Small intestine (tissue), 7 donors: Measurements from ENCODE around the gene CACNA2D3. TPM values are rescaled to one million over a fixed set of nuclear protein-coding genes. Genes with fewer than 3 reads are reported as not detected.

ENCODE experiments used
- DNase-seq, 2 donors: peaks; one replicate each; pipeline versions ENCODE4 v3.0.0 to v3.0.0-alpha.2; 2013
- FAIRE-seq: peaks from 2 replicates; lab custom pipeline; 2012; peaks lifted over from hg19 to GRCh38; lab: Jason Lieb, UNC
- H3K27ac ChIP-seq, 3 donors: one replicate each; pipeline ENCODE4 v1.5.1; 2013; ENCODE audit warnings: low read length in 2 of 3, mild to moderate bottlenecking in 2 of 3, control low read depth in 1 of 3, inconsistent platforms in 1 of 3, low read depth in 1 of 3, moderate library complexity in 1 of 3
- H3K27me3 ChIP-seq, 3 donors: one replicate each; pipeline ENCODE4 v1.6.1; 2013; ENCODE audit warnings: low read length in 3 of 3, inconsistent platforms in 1 of 3; ENCODE audit not compliant: control insufficient read depth in 3 of 3, insufficient read depth in 3 of 3
- H3K36me3 ChIP-seq, 3 donors: one replicate each; pipeline ENCODE4 v1.6.1; 2013; ENCODE audit warnings: low read length in 3 of 3, inconsistent platforms in 1 of 3, low read depth in 1 of 3, mild to moderate bottlenecking in 1 of 3, moderate library complexity in 1 of 3; ENCODE audit not compliant: control insufficient read depth in 3 of 3, insufficient read depth in 2 of 3
- H3K4me1 ChIP-seq, 3 donors: one replicate each; pipeline ENCODE4 v1.6.1; 2013; ENCODE audit warnings: low read length in 2 of 3, inconsistent platforms in 1 of 3, low read depth in 1 of 3, mild to moderate bottlenecking in 1 of 3, moderate library complexity in 1 of 3; ENCODE audit not compliant: control insufficient read depth in 3 of 3, insufficient read depth in 2 of 3
- H3K4me3 ChIP-seq, 3 donors: one replicate each; pipeline ENCODE4 v1.5.1; 2013; ENCODE audit warnings: low read length in 3 of 3, control low read depth in 1 of 3, inconsistent platforms in 1 of 3, low read depth in 1 of 3, mild to moderate bottlenecking in 1 of 3, moderate library complexity in 1 of 3
- H3K9me3 ChIP-seq, 2 donors: one replicate each; pipeline ENCODE4 v1.6.1; 2013; ENCODE audit warnings: low read depth in 1 of 2, low read length in 1 of 2; ENCODE audit not compliant: control insufficient read depth in 2 of 2, insufficient read depth in 1 of 2
- WGBS, 3 donors: extraction: QIAGEN DNeasy Blood & Tissue Kit; methylation state at CpG; one replicate each; pipeline ENCODE4 v1.1.7; 2013; 5-methylcytosine and 5-hydroxymethylcytosine counted together
- polyA plus RNA-seq, 4 donors: library from polyadenylated mRNA; stranded (reverse) in 3 of 4; unstranded in 1 of 4; fragments of 200-250 nt in 3 of 4; fragments of 120-200 nt in 1 of 4; gene quantifications; one replicate each; pipeline versions ENCODE4 v1.2.1 to v1.2.3, GENCODE V29; 2013
- donor health status: healthy with polysubstance abuse.
- donor health status: control.
- donor health status: control.
- donor health status: Bipolar disorder and iron deficiency.
- donor health status: healthy.

CACNA2D3 gene
- polyA plus RNA-seq, 4 donors, result 0.27 to 0.61 TPM; not detected in 2

DNA sequence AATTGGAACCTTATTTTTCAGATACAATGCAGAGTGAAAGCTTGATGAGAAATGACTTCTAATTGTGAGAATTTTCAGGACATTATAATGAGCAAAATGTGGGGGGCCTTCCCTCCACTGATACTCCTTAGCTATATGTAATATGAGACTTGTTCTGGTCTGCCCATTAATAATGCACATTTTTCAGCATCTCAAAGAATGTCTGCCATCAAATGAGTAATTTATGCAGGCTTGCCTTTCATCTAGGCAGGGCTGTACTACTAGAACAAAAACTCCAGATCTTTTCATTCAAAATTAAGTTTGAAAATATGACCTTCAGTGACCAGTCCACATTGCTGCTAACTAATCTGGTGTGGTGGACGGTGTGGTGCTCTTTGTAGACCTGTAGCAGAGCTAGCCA lies 678.1 kb downstream of the CACNA2D3 start:
- 77 to 97% (median 88%) methylated on average over 1 of the region's 1 CpG for WGBS, 3 donors
- no peaks in the 10 kb centered on the region for H3K27me3 ChIP-seq
- no peak overlapping the region for H3K4me3 ChIP-seq
- H3K36me3 ChIP-seq, result no peaks in the 10 kb centered on the region
- no peak for DNase-seq
- H3K27ac ChIP-seq, result no peak overlapping the region
- H3K9me3 ChIP-seq, result no peaks in the 10 kb centered on the region
- no peak for FAIRE-seq
- H3K4me1 ChIP-seq, result no peaks in the 10 kb centered on the region

DNA sequence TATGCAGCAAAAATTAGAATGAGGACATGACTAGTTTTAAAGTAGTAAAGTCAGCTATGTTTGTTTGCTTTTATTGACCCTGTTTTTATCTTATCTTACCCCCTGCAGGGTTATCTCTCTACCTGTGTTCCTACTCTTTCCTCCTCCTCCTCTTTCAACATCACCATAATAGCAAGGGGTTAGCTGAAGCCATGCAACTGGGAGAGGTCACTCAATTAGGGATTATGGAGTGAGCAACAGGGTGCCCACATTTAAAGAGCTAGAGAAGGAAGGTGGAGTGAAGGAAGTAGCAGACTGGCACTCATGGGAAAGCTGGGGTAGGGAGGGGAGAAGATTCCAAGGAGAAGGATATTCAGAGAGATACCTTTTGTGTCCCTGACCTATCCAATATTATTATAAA lies 679.6 kb downstream of the CACNA2D3 start:
- no peak overlapping the region for H3K4me3 ChIP-seq
- no peak for FAIRE-seq

DNA sequence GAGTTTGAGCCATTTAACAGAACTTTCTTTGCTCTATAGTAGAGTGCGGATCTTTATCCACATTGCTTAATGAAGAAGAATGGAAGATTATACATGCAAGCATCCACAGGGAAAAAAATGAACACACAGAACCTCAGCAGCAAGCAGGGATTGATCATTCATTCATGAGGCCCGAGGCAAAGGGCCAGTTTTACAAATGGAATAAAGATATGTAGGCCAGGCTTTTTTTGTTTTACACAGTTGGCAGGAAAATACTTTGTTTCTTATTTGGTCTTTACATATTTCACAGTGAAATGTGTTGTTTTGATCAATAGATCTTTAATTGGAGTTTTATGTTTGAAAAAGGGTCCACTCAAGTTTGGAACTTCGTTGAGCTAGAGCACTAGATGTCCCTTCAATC lies 688.0 kb downstream of the CACNA2D3 start:
- Histone ChIP-seq H3K27ac (no peak overlapping the region), H3K27me3 (no peaks in the 10 kb centered on the region), H3K9me3 (no peaks in the 10 kb centered on the region), H3K36me3 (no peaks in the 10 kb centered on the region), H3K4me1 (no peaks in the 10 kb centered on the region), H3K4me3 (no peak overlapping the region)
- WGBS, 3 donors, result 55 to 58% (median 58%) methylated on average over 3 of the region's 3 CpGs
- DNase-seq, result no peak
- FAIRE-seq, result no peak

More for the DNA sequence above, 679.6 kb downstream of the CACNA2D3 start:
- H3K36me3 ChIP-seq, result no peaks in the 10 kb centered on the region
- no peak overlapping the region for H3K27ac ChIP-seq
- H3K9me3 ChIP-seq, result no peaks in the 10 kb centered on the region
- H3K4me1 ChIP-seq, result no peaks in the 10 kb centered on the region
- H3K27me3 ChIP-seq, result no peaks in the 10 kb centered on the region
- peak in 1 of 2 donors; percentile 3 for DNase-seq

DNA sequence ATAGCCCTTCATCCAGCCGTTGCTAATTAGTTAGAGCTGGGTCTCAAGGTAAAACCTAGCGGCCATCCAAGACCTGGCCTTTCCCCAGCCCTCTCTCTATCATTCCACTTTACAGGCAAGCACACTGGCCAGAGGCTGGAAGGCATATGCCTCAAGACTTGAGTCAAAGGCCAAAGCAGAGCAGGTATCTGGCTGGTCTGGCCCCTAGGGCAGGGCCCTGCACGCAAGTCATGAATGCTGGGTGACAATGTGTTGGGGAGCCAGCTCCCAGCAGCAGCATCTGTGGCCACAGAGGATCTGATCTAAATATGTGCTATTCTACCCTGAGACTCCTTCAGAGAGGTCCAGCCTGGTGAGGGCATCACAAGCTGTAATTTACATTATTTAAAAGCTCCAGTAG lies 691.9 kb downstream of the CACNA2D3 start:
- H3K36me3 ChIP-seq, result no peaks in the 10 kb centered on the region
- H3K9me3 ChIP-seq, result no peaks in the 10 kb centered on the region
- no peaks in the 10 kb centered on the region for H3K27me3 ChIP-seq
- WGBS, 3 donors, result 89 to 90% (median 90%) methylated on average over 3 of the region's 3 CpGs
- DNase-seq (no peak), FAIRE-seq (no peak)
- H3K27ac ChIP-seq, result no peak overlapping the region
- H3K4me1 ChIP-seq, result no peaks in the 10 kb centered on the region
- H3K4me3 ChIP-seq, result no peak overlapping the region

DNA sequence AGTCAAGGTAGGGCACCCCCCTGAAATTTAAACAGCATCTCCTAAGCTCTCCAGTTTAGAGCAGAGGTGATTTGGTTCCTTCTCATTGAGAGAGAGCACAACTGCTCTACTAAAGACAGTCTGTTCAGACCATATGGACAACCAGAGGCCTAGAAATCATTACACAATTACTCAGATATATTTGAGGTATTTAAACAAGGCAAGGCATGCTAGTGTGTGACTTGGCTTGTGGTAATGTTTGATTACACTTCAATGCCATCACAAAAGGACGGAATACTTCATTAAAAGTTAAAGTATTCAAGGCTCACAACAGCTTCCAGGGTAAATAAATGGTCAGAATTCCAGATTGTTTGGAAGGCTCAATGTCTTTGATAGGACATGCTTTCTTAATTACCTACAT lies 695.3 kb downstream of the CACNA2D3 start:
- FAIRE-seq (no peak), DNase-seq (no peak)
- Histone ChIP-seq H3K36me3 (no peaks in the 10 kb centered on the region), H3K27ac (no peak overlapping the region), H3K4me1 (no peaks in the 10 kb centered on the region), H3K9me3 (no peaks in the 10 kb centered on the region), H3K27me3 (no peaks in the 10 kb centered on the region), H3K4me3 (no peak overlapping the region)
- 69 to 75% (median 69%) methylated on average over 1 of the region's 1 CpG for WGBS, 3 donors

DNA sequence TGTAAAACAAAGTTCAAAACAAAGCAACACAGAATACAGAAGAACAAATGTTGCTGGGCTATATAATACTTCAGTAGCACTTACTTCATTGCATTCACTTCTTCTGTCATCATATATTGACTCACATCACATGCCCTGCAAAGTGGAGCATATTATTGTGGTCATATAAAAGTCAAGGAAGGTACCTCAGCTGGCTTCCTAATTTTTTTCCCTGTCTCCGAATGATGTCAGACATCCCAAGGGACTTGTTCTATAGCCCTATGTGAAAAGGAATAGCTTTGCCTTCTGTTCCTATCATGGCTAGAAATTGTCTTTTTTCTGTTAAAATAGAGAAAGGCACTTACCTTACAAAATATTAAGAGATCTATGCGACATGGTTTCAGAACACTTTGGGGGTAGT lies 696.1 kb downstream of the CACNA2D3 start:
- Histone ChIP-seq H3K9me3 (no peaks in the 10 kb centered on the region), H3K4me3 (no peak overlapping the region), H3K4me1 (no peaks in the 10 kb centered on the region), H3K27ac (no peak overlapping the region), H3K27me3 (no peaks in the 10 kb centered on the region), H3K36me3 (no peaks in the 10 kb centered on the region)
- FAIRE-seq (no peak), DNase-seq (no peak)
- WGBS, 3 donors, result 92 to 98% (median 96%) methylated on average over 2 of the region's 2 CpGs

DNA sequence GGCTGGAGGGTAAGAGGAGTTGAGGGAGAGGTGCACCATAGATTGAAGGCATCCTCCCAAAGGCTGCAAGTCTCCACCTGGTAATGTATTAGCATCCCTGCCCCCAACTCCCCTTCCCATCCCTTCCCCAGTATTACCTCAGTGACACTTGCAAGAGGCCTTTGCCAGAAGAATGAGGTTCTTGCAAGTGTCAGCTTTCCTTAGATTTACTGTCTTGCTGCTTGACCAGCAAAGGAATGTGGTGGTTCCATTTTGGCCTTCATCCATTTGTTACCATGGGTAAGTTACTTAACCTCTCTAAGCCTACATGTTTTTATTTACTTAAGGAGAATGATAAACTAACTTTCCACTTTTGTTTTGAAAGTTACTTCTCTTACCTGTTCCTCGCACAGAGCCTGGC lies 696.6 kb downstream of the CACNA2D3 start:
- 90 to 96% (median 93%) methylated on average over 1 of the region's 1 CpG for WGBS, 3 donors
- Histone ChIP-seq H3K4me3 (no peak overlapping the region), H3K36me3 (no peaks in the 10 kb centered on the region), H3K9me3 (no peaks in the 10 kb centered on the region), H3K27me3 (no peaks in the 10 kb centered on the region), H3K4me1 (no peaks in the 10 kb centered on the region), H3K27ac (no peak overlapping the region)
- no peak for DNase-seq
- no peak for FAIRE-seq

DNA sequence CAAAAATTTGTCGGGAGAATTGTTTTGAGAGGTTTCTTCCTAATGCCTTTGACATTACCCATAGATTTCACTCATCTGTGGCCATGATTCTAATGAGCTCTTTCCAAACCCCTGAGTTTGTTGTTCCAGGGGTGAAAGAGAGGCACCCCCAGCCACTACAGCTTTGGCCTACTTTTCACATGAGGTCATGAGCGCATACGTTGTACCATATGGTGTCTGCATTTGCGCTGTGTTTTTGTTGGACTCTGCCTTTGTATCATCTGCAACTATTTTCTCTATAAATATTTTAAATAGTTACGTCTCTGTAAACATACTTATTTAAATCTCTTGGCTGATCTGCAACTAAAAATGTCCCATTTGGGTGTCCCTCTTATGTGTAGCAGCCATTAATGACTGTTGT lies 697.6 kb downstream of the CACNA2D3 start:
- 76 to 91% (median 88%) methylated on average over 5 of the region's 5 CpGs for WGBS, 3 donors
- H3K4me3 ChIP-seq, result no peak overlapping the region
- FAIRE-seq (no peak), DNase-seq (no peak)
- H3K27ac ChIP-seq, result no peak overlapping the region
- H3K36me3 ChIP-seq, result no peaks in the 10 kb centered on the region
- H3K9me3 ChIP-seq, result no peaks in the 10 kb centered on the region
- H3K4me1 ChIP-seq, result no peaks in the 10 kb centered on the region
- no peaks in the 10 kb centered on the region for H3K27me3 ChIP-seq

DNA sequence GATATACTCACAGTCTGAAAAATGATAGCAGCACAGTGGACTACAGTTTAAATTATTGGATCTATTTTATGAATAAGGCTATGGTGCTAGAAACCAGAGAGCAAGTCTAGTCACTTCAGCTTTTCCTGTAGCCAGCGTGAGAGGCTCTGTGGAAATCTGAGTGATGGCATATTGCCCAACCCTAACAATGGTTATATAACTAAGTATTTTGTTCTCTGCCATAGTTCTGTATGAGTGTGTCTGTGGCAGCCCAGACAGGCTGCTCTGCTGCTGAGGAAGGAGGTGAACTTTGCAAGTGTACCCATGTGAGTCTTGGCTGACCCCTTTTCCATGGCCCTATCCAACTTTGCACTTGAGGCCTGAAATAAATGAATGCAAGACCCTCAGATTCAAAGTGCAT lies 699.9 kb downstream of the CACNA2D3 start:
- H3K4me3 ChIP-seq, result no peak overlapping the region
- H3K27me3 ChIP-seq, result no peaks in the 10 kb centered on the region
- H3K27ac ChIP-seq, result no peak overlapping the region
- H3K36me3 ChIP-seq, result no peaks in the 10 kb centered on the region
- 3 to 10% (median 7%) methylated on average over 1 of the region's 1 CpG for WGBS, 3 donors
- H3K9me3 ChIP-seq, result no peaks in the 10 kb centered on the region
- DNase-seq (peak in 1 of 2 donors; percentile 7), FAIRE-seq (no peak)
- H3K4me1 ChIP-seq, result no peaks in the 10 kb centered on the region
